Measurements from ENCODE around the gene DGKB.
"Not testable (repeated sequence)": the region's sequence is repeated elsewhere in the genome, so short reads cannot be mapped to it uniquely, and the experiment has no call there.

The DGKB gene

DNA sequence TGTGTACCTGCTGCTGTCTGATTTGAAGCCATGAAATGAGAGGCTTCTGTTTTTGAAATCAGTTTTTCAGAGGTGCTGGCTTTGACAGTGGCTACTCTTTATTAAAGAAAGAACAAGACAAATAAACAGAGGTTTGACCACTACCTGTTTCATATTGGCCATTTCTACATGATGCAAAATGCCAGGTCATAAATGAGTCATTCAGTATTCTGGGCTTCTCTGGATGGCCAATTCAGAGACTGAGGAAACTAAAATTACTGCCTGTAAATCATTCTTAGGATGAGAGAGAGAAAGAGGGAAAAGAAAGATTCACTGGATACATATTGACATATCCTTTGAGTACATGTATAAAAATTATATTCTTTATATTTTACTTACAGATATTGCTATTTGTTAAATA is 609.8 kb downstream of the DGKB start:
- no peak for DNase-seq (ENCODE audit: low spot score)

GRCh38 chr7:14289957-14290356 is 612.6 kb downstream of the DGKB start:
- DNase-seq (ENCODE audit: low spot score): no peak

- no peak for DNase-seq (ENCODE audit: low spot score)
These were observed 613.9 kb downstream of the DGKB start for GRCh38 chr7:14288701-14289100.

DNA sequence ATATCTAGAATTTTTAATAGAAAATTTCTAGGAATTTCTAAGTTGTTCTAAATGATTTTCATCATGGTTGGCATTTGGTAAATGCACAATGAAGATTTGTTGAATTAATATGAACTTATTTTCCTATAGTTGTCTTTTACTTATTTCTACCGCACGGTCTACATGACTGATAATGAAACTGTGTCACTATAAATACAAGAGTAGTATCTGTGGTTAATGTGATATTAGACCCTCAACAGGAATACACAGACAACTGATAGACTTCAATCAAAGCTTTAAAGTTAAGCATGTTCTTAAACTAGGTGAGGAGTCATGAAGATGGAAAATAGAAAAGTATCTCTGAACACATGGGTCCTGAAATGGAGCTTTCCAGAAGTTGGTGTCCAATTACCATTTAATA is 615.2 kb downstream of the DGKB start:
- no peak for DNase-seq (ENCODE audit: low spot score)

DNA sequence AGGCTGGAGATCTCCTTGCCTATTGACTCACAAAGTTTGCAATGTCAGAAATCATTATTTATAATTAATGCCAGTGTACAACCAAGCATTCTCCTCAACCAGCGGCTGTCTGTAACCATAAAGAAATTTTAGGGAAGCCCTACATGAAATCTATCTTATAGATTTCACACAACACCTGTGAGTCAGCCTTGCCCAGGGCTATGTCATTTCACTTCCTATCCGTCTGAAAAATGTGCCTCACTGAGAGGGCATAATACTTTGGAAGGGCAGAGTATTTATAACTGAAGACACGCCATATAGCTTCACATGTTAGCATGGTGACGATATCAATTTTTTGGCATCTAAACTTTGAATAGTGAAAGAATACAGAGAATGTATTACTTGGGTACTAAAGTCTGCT is 616.5 kb downstream of the DGKB start:
- DNase-seq (ENCODE audit: low spot score): no peak

- not testable (repeated sequence) for DNase-seq (ENCODE audit: low spot score)
These were observed 623.3 kb downstream of the DGKB start for GRCh38 chr7:14279065-14279871.

DNA sequence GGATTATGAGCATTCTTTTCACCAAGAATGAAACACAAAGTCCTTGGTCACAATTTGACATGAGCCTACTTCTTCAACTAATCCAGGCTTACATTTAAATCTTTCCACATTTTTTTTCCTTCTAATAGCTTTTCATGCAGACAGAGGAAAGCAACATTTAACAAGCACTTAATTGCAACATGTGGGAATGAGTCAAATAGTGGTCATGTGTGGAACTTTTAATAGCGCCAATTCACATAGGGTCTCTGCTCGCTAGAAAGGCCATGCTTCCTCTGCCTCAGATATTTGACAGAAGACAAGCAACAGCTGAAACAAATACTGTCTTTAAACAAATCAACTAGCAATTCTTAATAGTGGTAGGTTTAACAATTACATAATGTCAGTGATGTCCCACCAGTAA is 627.2 kb downstream of the DGKB start:
- DNase-seq (ENCODE audit: low spot score): no peak

DNA sequence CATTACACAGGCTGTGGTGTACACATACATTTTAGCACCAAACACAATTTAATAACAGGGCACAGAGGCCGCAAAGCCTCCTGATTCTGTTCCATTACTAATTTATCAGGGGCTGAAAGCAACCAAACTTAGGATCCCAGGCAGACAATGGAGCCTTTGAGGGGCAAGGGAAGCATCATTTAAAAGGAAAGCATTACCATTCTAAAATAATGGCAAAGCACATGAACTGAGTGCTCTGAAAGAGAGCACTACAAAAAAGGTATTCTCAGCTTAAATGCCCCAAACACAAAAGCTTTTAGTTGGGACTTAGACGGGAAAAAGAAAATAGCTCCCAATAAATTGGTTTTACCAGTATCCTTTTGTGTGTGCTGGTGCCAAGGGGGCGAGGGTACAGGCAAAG is 631.1 kb downstream of the DGKB start:
- DNase-seq (ENCODE audit: low spot score): no peak

DNA sequence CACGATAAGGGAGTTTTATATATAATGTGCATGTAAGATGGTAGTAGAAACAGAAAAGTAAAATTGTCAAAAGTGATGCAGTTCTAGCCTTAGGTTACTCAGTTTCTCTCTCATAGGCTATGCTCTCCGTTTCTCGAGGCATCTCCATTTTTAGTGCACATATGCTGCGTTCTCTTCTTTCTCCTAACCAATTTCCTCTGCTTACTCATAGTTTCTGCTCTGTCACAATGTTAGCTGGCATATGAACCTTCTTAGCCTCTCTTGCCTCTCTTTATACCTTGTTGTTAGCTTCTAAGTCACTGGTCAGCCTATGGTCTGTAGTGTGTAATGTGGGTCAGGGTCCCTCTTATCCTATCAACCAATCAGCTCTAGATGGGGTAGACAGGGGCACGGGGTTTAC is 632.5 kb downstream of the DGKB start:
- no peak for DNase-seq (ENCODE audit: low spot score)

GRCh38 chr7:14260011-14260410 is 642.5 kb downstream of the DGKB start:
- DNase-seq (ENCODE audit: low spot score): no peak

DNA sequence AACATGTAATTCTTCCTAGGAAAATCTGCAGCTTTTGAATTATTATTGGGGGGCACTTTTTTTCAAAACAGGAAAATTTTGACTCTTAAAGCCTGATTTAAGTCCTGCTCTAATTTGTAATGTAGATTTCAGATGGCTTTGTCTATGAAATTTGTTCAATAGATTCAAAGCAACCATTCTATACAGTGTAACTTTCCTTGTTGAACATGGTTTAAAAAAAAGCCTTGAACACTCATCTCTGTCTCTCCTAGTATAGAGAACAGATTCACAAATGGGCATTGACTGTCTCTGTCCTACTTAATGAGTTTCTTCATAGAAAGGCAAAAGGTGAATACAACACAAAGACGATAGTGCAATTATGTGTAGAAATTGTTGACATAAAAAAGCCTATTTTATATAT is 643.7 kb downstream of the DGKB start:
- DNase-seq (ENCODE audit: low spot score): no peak

GRCh38 chr7:14258441-14258840 is 644.1 kb downstream of the DGKB start:
- no peak for DNase-seq (ENCODE audit: low spot score)

DNA sequence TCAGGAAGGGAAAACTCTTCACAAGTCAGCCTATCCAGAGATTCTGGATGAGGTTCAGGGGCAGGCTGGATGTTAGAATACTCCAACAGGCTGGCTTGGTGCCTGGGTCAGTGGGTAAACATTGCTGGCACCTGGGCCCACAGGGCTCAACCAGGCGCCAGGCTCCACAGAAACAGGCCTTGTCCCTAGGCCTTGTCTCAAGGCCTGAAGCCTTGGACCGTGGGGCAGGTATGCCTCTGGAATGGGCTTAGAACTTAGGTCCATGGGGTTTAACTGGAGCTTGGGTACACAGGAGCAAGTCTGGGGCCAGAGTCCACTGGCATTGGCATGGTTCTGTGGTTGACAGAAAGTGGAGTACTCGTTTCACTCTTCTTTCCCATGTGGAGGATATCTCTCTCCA is 650.1 kb downstream of the DGKB start:
- no peak for DNase-seq (ENCODE audit: low spot score)

DNA sequence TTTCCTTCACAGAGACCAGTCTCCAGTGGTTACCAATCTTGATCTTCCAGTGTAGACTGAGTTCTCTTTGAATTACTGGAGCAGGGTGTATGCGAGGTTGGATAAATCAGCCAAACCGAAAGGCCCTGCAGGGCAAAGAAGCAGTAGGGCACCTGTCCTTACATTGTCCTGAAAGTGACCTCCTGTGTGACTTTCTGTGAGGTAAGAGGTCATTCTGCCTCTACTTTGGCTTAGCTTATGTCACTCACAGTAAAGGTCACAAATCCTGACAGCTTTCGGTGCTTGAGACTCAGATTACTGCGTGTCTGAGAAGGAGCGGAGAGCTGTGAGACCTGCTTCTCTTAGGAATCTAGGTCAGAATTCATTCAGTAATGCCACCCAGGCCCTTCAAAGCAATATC is 660.4 kb downstream of the DGKB start:
- DNase-seq (ENCODE audit: low spot score): no peak

DNA sequence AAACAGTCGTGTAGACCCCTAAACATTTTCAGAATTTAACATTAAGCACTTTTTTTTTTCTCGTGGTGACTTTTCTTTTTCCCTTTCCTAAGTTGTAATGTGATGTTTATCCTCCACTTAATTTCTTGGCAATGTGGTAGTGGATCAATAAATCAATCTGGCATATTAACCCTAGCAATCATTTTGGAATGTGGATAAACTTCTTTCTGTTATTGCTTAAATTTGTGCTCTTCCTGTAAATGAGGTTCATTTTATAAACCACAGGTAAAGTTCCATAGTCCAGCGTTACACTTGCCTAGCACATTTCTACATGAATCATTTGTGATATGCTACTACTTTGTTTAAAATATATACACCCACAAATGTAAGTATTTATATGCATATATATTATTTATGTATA is 665.7 kb downstream of the DGKB start:
- DNase-seq (ENCODE audit: low spot score): no peak

DNA sequence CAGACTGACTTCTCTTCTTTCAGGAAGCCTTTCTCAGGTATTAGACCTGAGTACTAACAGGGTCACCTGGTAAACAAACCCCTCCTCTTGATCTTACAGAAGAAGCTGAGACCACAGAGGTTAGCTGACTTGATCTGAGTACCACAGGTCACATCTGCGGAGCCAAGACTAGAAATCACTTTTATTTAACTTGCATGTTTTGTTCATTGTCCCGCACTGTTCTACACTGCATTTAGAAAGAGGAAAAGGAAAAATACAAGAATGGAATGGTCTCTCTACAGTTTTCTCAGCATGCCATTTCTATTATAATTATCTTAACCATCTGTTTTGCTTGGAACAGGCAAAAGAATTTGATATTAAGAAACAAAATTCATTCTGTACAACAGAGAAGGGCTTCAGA is 667.5 kb downstream of the DGKB start:
- no peak for DNase-seq (ENCODE audit: low spot score)

GRCh38 chr7:14233868-14234369 is 668.6 kb downstream of the DGKB start:
- no peak for DNase-seq (ENCODE audit: low spot score)

DNA sequence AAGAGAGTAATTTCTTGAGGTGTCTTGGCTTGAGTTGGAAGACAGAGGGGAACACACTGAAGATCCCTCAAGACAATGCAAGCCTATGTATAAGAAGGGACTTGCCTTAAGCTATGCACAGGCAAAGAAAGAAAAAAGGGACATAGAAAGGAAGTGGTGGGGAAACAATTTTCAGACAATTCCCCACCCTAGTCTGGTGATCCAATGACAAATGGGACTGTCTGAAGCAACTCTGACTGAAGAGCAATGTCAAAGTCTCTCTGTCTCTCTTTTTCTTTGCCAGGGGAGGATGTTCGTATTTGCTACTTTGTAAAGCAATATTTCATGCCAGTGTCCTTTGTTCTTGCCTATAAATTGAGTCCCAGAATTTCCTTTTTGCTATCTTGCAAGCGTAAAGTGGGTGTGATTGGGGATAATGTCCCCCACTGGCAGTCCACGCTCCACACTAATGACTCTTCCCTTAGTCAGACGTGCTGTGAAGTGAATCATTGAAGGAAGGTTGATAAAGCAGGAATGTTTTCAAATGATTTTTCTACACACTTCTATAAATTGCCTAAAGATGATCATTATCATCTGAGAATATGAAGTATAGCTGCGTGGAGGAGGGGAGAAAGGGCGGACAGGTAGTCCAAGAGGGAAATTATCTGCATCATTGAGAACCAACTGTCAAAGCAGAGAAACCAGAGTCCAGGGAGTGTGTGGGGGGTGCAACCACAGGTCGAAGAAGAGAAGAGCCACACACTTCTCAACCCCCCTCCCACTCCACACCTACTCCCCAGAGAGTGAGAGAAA is 669.3 kb downstream of the DGKB start:
- no peak for DNase-seq (ENCODE audit: low spot score)

- no peak for DNase-seq (ENCODE audit: low spot score)
These were observed 673.5 kb downstream of the DGKB start for GRCh38 chr7:14229047-14229446.

DNA sequence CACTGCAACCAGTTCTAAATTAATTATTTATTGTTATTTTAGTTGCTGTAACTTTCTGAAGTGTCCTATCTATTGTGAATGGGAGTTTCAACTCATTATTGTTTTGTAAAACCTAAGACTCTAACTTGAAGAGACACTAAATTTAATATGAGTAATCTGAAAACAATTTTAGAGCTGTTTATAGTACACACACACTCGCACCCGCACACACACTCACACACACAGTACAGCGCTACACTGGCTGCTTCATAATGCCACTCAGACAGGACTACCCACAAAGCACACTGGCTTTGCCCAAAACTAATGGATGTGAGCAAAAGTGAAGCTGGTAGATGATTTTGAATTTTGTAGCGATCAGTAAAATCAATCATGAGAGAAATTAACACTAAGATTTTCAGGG is 674.2 kb downstream of the DGKB start:
- DNase-seq (ENCODE audit: low spot score): no peak

- no peak for DNase-seq (ENCODE audit: low spot score)
These were observed 676.4 kb downstream of the DGKB start for GRCh38 chr7:14226126-14226525.

GRCh38 chr7:14219125-14219524 is 683.4 kb downstream of the DGKB start:
- no peak for DNase-seq (ENCODE audit: low spot score)

DNA sequence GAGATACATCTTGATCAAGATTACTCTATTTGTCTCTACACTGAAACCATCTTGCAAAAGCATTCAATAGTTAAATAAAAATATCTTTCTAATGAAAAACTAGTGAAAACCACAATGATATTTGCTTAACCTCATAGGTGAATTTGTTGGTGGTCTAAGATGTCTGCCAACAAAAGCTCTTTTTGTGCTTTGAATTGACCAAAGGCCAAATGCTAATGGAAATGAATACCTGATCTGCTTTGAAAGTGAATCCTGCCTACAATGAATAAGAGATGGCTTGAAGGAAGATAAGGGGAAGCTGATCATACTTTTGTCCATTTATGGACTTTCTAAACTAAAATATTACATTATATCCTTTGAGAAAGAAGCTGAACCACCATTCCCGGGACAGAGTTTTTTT is 684.2 kb downstream of the DGKB start:
- no peak for DNase-seq (ENCODE audit: low spot score)

Data from CD4-positive, alpha-beta T cell treated with Interleukin-2 at 100 ng/mL for 4 hours (primary cell).